HAP-1 (cell line): ENCODE data around the gene IFNK.
A peak's percentile ranks its signal among the peaks of the same experiment; 100 is the strongest.

ENCODE experiments used
- DNase-seq, 2 experiments: peaks; one replicate each; pipeline ENCODE4 v3.0.0-alpha.2; 2016 to 2020; ENCODE audit warnings: low spot score in 2 of 2
- H3K27me3 ChIP-seq: fragments of 250-450 bp; sonication (Bioruptor Pico); 2 replicates; pipeline ENCODE4 v1.5.1; 2020; ENCODE audit warnings: low read depth, mild to moderate bottlenecking, moderate library complexity
- H3K36me3 ChIP-seq: fragments of 250-450 bp; sonication (Bioruptor Pico); replicated peaks from 2 replicates; pipeline ENCODE4 v1.5.1; 2020; ENCODE audit warnings: mild to moderate bottlenecking
- H3K4me1 ChIP-seq: fragments of 250-450 bp; sonication (Bioruptor Pico); 2 replicates; pipeline ENCODE4 v1.5.1; 2020; ENCODE audit warnings: mild to moderate bottlenecking
- H3K4me3 ChIP-seq: fragments of 250-450 bp; sonication (Bioruptor Pico); 2 replicates; pipeline ENCODE4 v1.5.1; 2020; ENCODE audit warnings: mild to moderate bottlenecking, moderate library complexity
- H3K9me3 ChIP-seq: fragments of 250-450 bp; sonication (Bioruptor Pico); 2 replicates; pipeline ENCODE4 v1.5.1; 2020; ENCODE audit warnings: mild to moderate bottlenecking, moderate library complexity
- in situ Hi-C: fragments of 300-500 bp; cut with MboI; formaldehyde crosslinking; loops from 3 replicates; pipeline ENCODE4 v1.14.3; 2020; ENCODE audit warnings: low sequenced_read_pairs, inconsistent platforms, mixed read lengths

IFNK gene

DNA sequence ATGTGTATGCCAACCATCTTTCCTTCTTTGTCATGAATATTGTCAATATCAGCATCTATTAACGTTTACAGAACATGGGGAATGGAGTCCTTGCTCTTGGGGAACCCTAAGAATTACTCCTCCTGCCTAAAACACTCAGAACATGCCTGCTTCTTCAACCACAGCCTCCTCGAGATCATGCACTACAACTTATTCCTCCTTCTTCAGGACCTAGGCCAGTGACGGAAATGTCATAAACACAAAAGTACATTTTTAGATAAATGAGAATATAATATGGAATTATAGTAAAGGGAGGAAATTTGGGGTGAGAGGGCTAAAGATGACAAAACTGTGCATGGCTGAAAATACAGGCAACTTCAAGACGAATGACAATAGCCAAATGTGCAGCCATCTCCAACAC is 3.1 kb upstream of the IFNK start:
- Histone ChIP-seq H3K9me3 (no peaks in the 10 kb centered on the region), H3K4me3 (no peak overlapping the region), H3K36me3 (no peaks in the 10 kb centered on the region), H3K27me3 (no peaks in the 10 kb centered on the region), H3K4me1 (no peaks in the 10 kb centered on the region; the same call in 1 of the 2 replicates)
- no peak for DNase-seq
- in situ Hi-C loops, result no loop called here

GRCh38 chr9:27523141-27523540 is 949 bp upstream of the IFNK start:
- in situ Hi-C loops, result no loop called here
- no peaks in the 10 kb centered on the region for H3K27me3 ChIP-seq
- H3K36me3 ChIP-seq, result no peaks in the 10 kb centered on the region
- H3K9me3 ChIP-seq, result no peaks in the 10 kb centered on the region
- no peak overlapping the region for H3K4me3 ChIP-seq
- peaks cover 10% of the 10 kb centered on the region for H3K4me1 ChIP-seq
- DNase-seq, result no peak

- in situ Hi-C loops, result loop anchor here (5.0 to 25.0 kb wide), 2 partner anchors 195 to 490 kb away; no protein-coding TSS in a partner anchor
- Histone ChIP-seq H3K4me1 (peaks cover 13% of the 10 kb centered on the region), H3K36me3 (no peaks in the 10 kb centered on the region), H3K4me3 (peak overlapping the region; percentile 72), H3K9me3 (no peaks in the 10 kb centered on the region), H3K27me3 (no peaks in the 10 kb centered on the region)
- no peak for DNase-seq
Measured at GRCh38 chr9:27527702-27528075, 3.6 kb downstream of the IFNK start.

- peak overlapping the region; percentile 72 for H3K4me3 ChIP-seq
- peak; percentile 72 to 89 for DNase-seq
- in situ Hi-C loops, result loop anchor here (5.0 to 25.0 kb wide), 2 partner anchors 196 to 491 kb away; no protein-coding TSS in a partner anchor
Measured at GRCh38 chr9:27528076-27528885, 4.2 kb downstream of the IFNK start.

GRCh38 chr9:27528886-27529315 is 4.8 kb downstream of the IFNK start:
- Histone ChIP-seq H3K4me3 (peak overlapping the region; percentile 72), H3K27me3 (no peaks in the 10 kb centered on the region), H3K4me1 (peaks cover 13% of the 10 kb centered on the region), H3K36me3 (no peaks in the 10 kb centered on the region), H3K9me3 (no peaks in the 10 kb centered on the region)
- DNase-seq, result peak; percentile 45 to 82
- in situ Hi-C loops, result loop anchor here (5.0 to 25.0 kb wide), 2 partner anchors 197 to 492 kb away; no protein-coding TSS in a partner anchor

More at GRCh38 chr9:27528076-27528885, 4.2 kb downstream of the IFNK start:
- H3K4me1 ChIP-seq, result peaks cover 13% of the 10 kb centered on the region
- no peaks in the 10 kb centered on the region for H3K27me3 ChIP-seq
- H3K9me3 ChIP-seq, result no peaks in the 10 kb centered on the region
- no peaks in the 10 kb centered on the region for H3K36me3 ChIP-seq

DNA sequence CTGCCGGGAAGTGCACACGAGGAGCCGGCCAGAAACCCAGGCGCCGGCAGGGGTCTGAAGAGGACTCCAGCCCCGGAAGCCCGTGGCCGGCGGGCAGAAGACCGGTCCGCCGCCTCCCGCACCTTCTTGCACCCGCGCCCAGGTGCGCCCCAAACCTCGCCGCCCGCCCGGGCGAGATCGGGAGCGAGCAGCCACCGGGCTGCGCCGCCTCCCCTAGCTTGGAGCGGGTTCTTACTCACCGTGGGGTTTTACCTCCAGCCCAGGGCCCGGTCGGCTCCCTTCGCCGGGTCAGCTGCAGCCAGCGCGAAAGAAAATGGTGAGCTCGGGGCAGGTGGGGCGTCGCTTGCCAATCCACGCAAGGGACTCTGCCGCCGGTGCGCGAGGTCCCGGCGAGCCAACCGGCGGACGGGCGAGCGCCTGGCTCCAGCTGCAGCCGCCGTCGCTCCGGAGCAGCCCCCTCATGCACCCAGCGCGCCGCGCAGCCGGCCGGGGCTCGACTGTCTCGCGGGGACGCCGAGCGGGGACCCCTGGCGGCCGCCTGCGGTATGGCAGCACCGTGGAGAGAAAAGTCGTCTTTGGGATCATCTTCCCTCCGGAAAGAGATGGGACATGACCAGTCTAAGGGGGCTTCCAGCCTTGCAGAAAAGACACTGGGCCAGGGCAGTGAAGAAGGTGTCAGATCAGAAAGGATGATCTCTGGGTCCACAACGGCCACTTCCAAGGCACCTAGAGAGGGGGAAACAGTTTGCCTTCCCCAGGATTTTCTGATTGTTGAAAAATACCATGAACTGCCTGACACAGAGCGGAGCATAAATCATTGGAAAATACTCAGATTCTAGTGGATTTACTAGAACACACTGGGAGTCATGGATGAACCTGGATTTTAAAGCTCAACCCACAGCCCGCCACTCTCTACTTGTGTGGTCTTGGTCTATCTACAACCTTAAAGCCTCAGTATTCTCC is 5.5 kb downstream of the IFNK start, which contains the start of gene MOB3B:
Gene MOB3B, minus strand, starts transcription at position 499 of the 963 bp plus-strand sequence. CDS start 74,264 bp downstream, outside the sequence.
- peak within 1 kb of the TSS; percentile 72 for H3K4me3 ChIP-seq
- DNase-seq, result peak; percentile 64 to 92
- H3K9me3 ChIP-seq, result no peaks in the 10 kb centered on the region
- H3K36me3 ChIP-seq, result no peaks in the 10 kb centered on the region
- in situ Hi-C loops, result loop anchor here (5.0 to 25.0 kb wide), 2 partner anchors 197 to 492 kb away; no protein-coding TSS in a partner anchor
- H3K4me1 ChIP-seq, result peaks cover 17% of the 10 kb centered on the region
- no peaks in the 10 kb centered on the region for H3K27me3 ChIP-seq

DNA sequence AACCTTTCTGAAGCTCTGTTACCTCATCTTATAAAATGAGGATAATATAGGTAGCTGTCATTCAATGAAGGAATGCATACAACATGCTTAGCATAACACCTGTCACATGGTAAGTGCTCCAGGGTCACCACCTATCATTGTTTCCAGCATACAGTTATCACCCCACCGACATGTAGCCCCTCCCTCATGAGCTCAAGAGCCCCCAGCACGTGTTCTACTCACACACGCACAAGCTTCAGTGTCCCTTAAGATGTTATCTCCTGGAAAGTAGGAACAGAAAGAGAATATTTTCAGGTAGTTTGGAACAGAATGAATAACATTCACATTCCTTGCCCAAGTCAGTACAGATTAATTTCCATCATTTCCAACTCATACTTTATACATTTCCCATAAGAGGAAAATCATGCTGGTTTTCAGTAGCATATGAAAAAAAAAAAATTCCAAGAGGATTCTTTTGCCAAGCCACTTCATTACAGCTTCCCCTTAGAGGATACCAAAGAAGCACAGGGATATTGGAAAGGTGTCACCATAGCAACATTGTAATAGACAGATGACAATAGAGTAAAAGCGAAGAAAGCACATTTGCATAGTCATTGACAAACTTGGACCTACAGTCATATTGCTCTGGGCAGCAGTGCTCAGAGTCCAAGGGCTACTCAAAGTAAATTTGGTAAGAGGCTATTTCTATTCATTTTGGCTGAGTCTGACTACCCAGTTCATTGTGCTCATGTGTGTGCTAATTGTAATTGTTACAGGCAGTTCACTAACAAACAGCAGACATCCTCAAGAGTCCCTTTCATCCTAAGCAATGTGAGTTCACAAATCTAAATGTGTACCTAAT is 7.0 kb downstream of the IFNK start:
- no peaks in the 10 kb centered on the region for H3K27me3 ChIP-seq
- H3K9me3 ChIP-seq, result no peaks in the 10 kb centered on the region
- DNase-seq, result peak in 1 of 2 experiments; percentile 65
- peaks cover 17% of the 10 kb centered on the region for H3K4me1 ChIP-seq
- H3K36me3 ChIP-seq, result no peaks in the 10 kb centered on the region
- no peak overlapping the region for H3K4me3 ChIP-seq
- in situ Hi-C loops, result loop anchor here (25.0 kb wide), 1 partner anchor 494 kb away; no protein-coding TSS in a partner anchor

DNA sequence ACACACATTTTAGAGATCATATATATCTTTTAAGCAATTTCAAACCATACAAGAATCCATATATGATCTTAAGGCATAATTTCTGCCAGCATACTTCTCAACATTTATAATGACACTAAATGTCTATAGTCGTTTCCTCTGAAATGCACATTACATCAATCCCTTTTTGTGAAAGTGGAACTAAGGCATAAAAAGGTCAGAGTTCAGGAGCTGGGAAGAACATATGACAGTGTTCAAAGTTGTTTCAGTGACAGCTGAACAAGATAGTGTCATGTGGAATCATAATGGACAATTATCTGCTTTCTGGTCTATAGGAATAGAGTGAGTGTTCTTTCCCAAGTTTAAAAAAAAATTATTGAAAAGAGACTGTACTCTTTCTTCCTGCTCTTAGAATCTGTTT is 8.0 kb downstream of the IFNK start:
- H3K4me3 ChIP-seq, result no peak overlapping the region
- no peak for DNase-seq
- in situ Hi-C loops, result loop anchor here (25.0 kb wide), 1 partner anchor 495 kb away; no protein-coding TSS in a partner anchor
- no peaks in the 10 kb centered on the region for H3K9me3 ChIP-seq
- H3K4me1 ChIP-seq, result peaks cover 12% of the 10 kb centered on the region
- H3K36me3 ChIP-seq, result no peaks in the 10 kb centered on the region
- H3K27me3 ChIP-seq, result no peaks in the 10 kb centered on the region

DNA sequence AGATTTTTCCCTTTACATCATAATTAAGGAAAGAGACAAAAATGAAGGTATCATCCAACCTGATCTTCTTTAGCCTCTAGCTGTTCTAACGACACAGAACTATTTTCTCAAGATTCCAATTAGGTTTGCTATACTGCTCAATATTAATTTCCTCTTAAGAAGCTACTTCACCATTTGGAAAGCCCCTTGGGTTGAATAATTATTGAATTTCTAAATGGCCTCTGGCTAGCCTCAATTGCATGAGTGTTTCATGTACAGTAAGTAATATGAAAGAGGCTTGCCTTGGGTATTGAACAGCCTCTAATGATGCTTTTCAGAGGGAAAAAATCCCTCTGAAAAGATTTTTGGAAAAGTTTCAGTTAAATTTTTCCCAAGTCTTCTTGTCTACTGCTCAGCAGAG is 9.2 kb downstream of the IFNK start:
- H3K27me3 ChIP-seq, result no peaks in the 10 kb centered on the region
- no peaks in the 10 kb centered on the region for H3K9me3 ChIP-seq
- in situ Hi-C loops, result loop anchor here (25.0 kb wide), 1 partner anchor 496 kb away; no protein-coding TSS in a partner anchor
- H3K4me1 ChIP-seq, result peaks cover 7% of the 10 kb centered on the region; the same call in 1 of the 2 replicates
- no peaks in the 10 kb centered on the region for H3K36me3 ChIP-seq
- no peak overlapping the region for H3K4me3 ChIP-seq
- DNase-seq, result no peak

GRCh38 chr9:27534131-27534530 is 10.0 kb downstream of the IFNK start:
- H3K4me3 ChIP-seq, result no peak overlapping the region
- DNase-seq, result no peak
- no peaks in the 10 kb centered on the region for H3K36me3 ChIP-seq
- peaks cover 7% of the 10 kb centered on the region; the same call in 1 of the 2 replicates for H3K4me1 ChIP-seq
- in situ Hi-C loops, result loop anchor here (25.0 kb wide), 1 partner anchor 497 kb away; no protein-coding TSS in a partner anchor
- H3K9me3 ChIP-seq, result no peaks in the 10 kb centered on the region
- no peaks in the 10 kb centered on the region for H3K27me3 ChIP-seq

GRCh38 chr9:27534658-27535209 is 10.6 kb downstream of the IFNK start:
- no peaks in the 10 kb centered on the region for H3K9me3 ChIP-seq
- peaks cover 7% of the 10 kb centered on the region; the same call in 1 of the 2 replicates for H3K4me1 ChIP-seq
- no peak for DNase-seq
- H3K4me3 ChIP-seq, result no peak overlapping the region
- no peaks in the 10 kb centered on the region for H3K27me3 ChIP-seq
- in situ Hi-C loops, result loop anchor here (25.0 kb wide), 1 partner anchor 497 kb away; no protein-coding TSS in a partner anchor
- no peaks in the 10 kb centered on the region for H3K36me3 ChIP-seq

GRCh38 chr9:27535701-27536118 is 11.6 kb downstream of the IFNK start:
- no peaks in the 10 kb centered on the region for H3K36me3 ChIP-seq
- no peaks in the 10 kb centered on the region for H3K27me3 ChIP-seq
- in situ Hi-C loops, result loop anchor here (25.0 kb wide), 1 partner anchor 498 kb away; no protein-coding TSS in a partner anchor
- no peaks in the 10 kb centered on the region for H3K9me3 ChIP-seq
- H3K4me1 ChIP-seq, result peaks cover 7% of the 10 kb centered on the region; the same call in 1 of the 2 replicates
- H3K4me3 ChIP-seq, result no peak overlapping the region
- DNase-seq, result peak; percentile 51 to 58
